ENCODE results near the gene CTSZ.
"Not testable (repeated sequence)": the region's sequence is repeated elsewhere in the genome, so short reads cannot be mapped to it uniquely, and the experiment has no call there.

CTSZ gene

GRCh38 chr20:58978351-58979190 is 28.5 kb downstream of the CTSZ start:
- DNase-seq: no peak

GRCh38 chr20:58976061-58976730 is 30.9 kb downstream of the CTSZ start:
- DNase-seq: peak; percentile 54 to 75 (median 57)

GRCh38 chr20:58975353-58975752 is 31.7 kb downstream of the CTSZ start:
- no peak for DNase-seq

- no peak for DNase-seq
Observed at GRCh38 chr20:58973866-58974265, 33.2 kb downstream of the CTSZ start.

- DNase-seq: no peak
Observed at GRCh38 chr20:58973179-58973578, 33.9 kb downstream of the CTSZ start.

GRCh38 chr20:58971429-58971828 is 35.6 kb downstream of the CTSZ start:
- no peak for DNase-seq

GRCh38 chr20:58970146-58970545 is 36.9 kb downstream of the CTSZ start:
- DNase-seq: no peak

GRCh38 chr20:58969439-58969838 is 37.6 kb downstream of the CTSZ start:
- no peak for DNase-seq

- no peak for DNase-seq
Observed at GRCh38 chr20:58967652-58968429, 39.2 kb downstream of the CTSZ start.

GRCh38 chr20:58965270-58966064 is 41.6 kb downstream of the CTSZ start:
- DNase-seq: no peak

- DNase-seq: not testable (repeated sequence)
Observed at GRCh38 chr20:58963922-58964321, 43.1 kb downstream of the CTSZ start.

- no peak for DNase-seq
Observed at GRCh38 chr20:58963060-58963584, 43.9 kb downstream of the CTSZ start.

GRCh38 chr20:58959652-58960051 is 47.4 kb downstream of the CTSZ start:
- no peak for DNase-seq

- peak; percentile 9 to 63 (median 61) for DNase-seq
Observed at GRCh38 chr20:58956078-58956477, 51.0 kb downstream of the CTSZ start.

- DNase-seq: no peak
Observed at GRCh38 chr20:58953050-58953449, 54.0 kb downstream of the CTSZ start.

GRCh38 chr20:58950603-58951002 is 56.5 kb downstream of the CTSZ start:
- DNase-seq: no peak

- DNase-seq: not testable (repeated sequence)
Observed at GRCh38 chr20:58947797-58948388, 59.2 kb downstream of the CTSZ start.

GRCh38 chr20:58945965-58946631 is 61.0 kb downstream of the CTSZ start:
- peak; percentile 25 to 36 (median 26) for DNase-seq

All from suppressor macrophage treated with lipopolysaccharide for 1 hour (primary cell).